K562 (cell line): ENCODE measurements around the gene GCN1. TPM values are rescaled to one million over a fixed set of nuclear protein-coding genes. Genes with fewer than 3 reads are reported as not detected.

ENCODE experiments used
- CEBPG ChIP-seq, 3 experiments: fragments of 200-800 bp in 1 of 3; sonication (Bioruptor generic) in 1 of 3; sonication (generic) in 1 of 3; formaldehyde crosslinking in 1 of 3; IDR thresholded peaks in 2 of 3; conservative IDR thresholded peaks in 1 of 3; 2 replicates each; pipeline versions ENCODE4 v1.6.1 to v1.8.0; 2016 to 2022; ENCODE audit warnings: missing compliant biosample characterization in 2 of 3, missing genetic modification characterization in 2 of 3, mild to moderate bottlenecking in 1 of 3, missing genetic modification reagents in 1 of 3
- EHMT2 ChIP-seq: fragments of 450-650 bp; IDR thresholded peaks from 2 replicates; pipeline ENCODE4 v1.6.1; 2018; ENCODE audit warnings: antibody characterized with exemption
- ELK3 ChIP-seq: fragments of 450-650 bp; formaldehyde crosslinking; IDR thresholded peaks from 2 replicates; pipeline ENCODE4 v1.4.0; 2020; ENCODE audit warnings: mild to moderate bottlenecking
- ESRRA ChIP-seq: fragments of 450-650 bp; IDR thresholded peaks from 2 replicates; pipeline ENCODE4 v1.6.1; 2014; ENCODE audit warnings: low read depth, mild to moderate bottlenecking, moderate library complexity, borderline replicate concordance
- NRF1 ChIP-seq, 2 experiments: fragments of 450-650 bp; IDR thresholded peaks in 1 of 2; conservative IDR thresholded peaks in 1 of 2; 2 replicates each; pipeline ENCODE4 v1.6.1; 2014; ENCODE audit warnings: mild to moderate bottlenecking in 2 of 2
- PREB ChIP-seq: sonication (generic); formaldehyde crosslinking; IDR thresholded peaks from 2 replicates; pipeline ENCODE4 v1.8.1; 2023; ENCODE audit warnings: mild to moderate bottlenecking, missing genetic modification reagents
- SP1 ChIP-seq: sonication (generic); formaldehyde crosslinking; IDR thresholded peaks from 2 replicates; pipeline ENCODE4 v1.8.1; 2022; ENCODE audit warnings: mild to moderate bottlenecking, missing genetic modification reagents
- THRB ChIP-seq: fragments of 450-650 bp; formaldehyde crosslinking; conservative IDR thresholded peaks from 2 replicates; pipeline ENCODE4 v1.4.0; 2022; ENCODE audit warnings: mild to moderate bottlenecking, missing genetic modification characterization
- ZBTB49 ChIP-seq: sonication (generic); formaldehyde crosslinking; IDR thresholded peaks from 2 replicates; pipeline ENCODE4 v1.8.0; 2022; ENCODE audit warnings: missing genetic modification reagents, mild to moderate bottlenecking, borderline replicate concordance
- ZBTB8A ChIP-seq: fragments of 450-650 bp; IDR thresholded peaks from 2 replicates; pipeline ENCODE4 v1.6.1; 2018; ENCODE audit warnings: mild to moderate bottlenecking, moderate library complexity; ENCODE audit not compliant: partially characterized antibody
- ZNF280A ChIP-seq: fragments of 450-650 bp; IDR thresholded peaks from 2 replicates; pipeline ENCODE4 v1.6.1; 2018; ENCODE audit warnings: mild to moderate bottlenecking, low read depth; ENCODE audit not compliant: partially characterized antibody
- ZZZ3 ChIP-seq: fragments of 450-650 bp; IDR thresholded peaks from 2 replicates; pipeline ENCODE4 v1.6.1; 2016; ENCODE audit warnings: antibody characterized with exemption, mild to moderate bottlenecking, moderate library complexity
- polyA plus RNA-seq, 8 experiments: library from polyadenylated mRNA; depleted of rRNA in 4 of 8; stranded (reverse) in 5 of 8; unstranded in 3 of 8; fragments of >200 nt; fragmentation: Nextera tagmentation in 2 of 8; fragmentation: Illumina TruSeq in 1 of 8; extraction: Ambion mirVana in 2 of 8; extraction: Trizol in 1 of 8; gene quantifications; 2 replicates each; pipeline versions ENCODE4 v1.2.1 to v1.2.3, GENCODE V29; 2011 to 2014; ENCODE audit warnings: inconsistent platforms in 1 of 8, missing spikeins in 1 of 8
- total RNA-seq, 7 experiments: library from RNA; depleted of rRNA in 6 of 7; stranded (reverse); fragments of >200 nt in 6 of 7; fragmentation: Illumina TruSeq in 2 of 7; extraction: Trizol in 2 of 7; gene quantifications; 2 replicates each; pipeline versions ENCODE4 v1.2.1 to v1.2.3, GENCODE V29; 2011 to 2021; ENCODE audit warnings: low replicate concordance in 1 of 7
- TF ChIP-seq, protein P1 (sequence below): conservative IDR thresholded peaks from 2 replicates; pipeline ENCODE4 v1.6.1; 2011; ENCODE audit warnings: low read depth, mild to moderate bottlenecking, low read length; ENCODE audit not compliant: control insufficient read depth

GCN1 gene
- total and polyA plus RNA-seq, 9 of the 15 experiments (the other 6 are each of a cell fraction or from before 2014, with no cell fraction given), result 11.9 to 190 (median 51.7) TPM

DNA sequence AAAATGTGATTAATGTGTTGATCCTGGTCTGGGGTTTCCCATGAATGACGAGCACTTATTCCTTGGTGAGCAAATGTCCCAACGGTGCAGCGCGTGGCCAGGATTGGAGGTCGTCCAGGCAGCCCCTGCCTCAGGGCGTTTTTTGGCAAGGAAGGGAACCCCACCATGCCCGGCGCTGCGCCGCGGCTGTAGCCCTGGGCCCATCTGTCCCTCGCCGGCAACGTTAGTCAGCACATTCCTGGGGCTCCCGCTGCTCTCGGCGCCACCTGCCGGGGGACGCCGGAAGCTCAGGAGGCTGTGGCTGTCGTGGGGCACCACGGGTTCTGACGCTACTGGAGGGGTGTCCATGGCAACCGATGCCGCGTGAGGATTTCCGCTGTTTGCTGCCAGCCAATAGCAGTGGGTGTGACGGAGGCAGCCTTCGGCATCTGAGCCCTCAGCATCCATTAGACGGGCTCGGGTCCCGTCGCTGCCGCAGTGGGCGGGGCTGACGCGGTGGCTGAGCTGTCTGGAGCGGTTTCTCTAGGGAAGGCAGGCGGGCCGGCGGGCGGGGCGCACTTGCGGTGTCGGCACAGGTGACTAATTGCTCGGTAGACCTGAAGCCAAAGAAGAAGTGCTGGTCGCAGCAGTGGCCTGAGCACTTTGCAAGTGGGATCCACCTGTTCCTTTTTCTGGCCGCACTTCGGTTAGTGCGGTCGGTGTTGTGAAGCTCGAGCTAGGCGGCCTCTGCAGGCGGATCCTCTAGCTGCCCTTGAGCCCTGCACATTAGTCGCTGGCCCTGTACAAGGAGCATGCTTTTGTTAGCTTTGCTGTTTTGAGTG lies 107.5 kb downstream of the GCN1 start (continued):
- TF ChIP-seq ZNF280A (no peak), THRB (CRISPR knock-in tag) (no peak), ESRRA (peak; percentile 62; the same call in 1 of the 2 replicates), SP1 (CRISPR knock-in tag) (peak; percentile 87), EHMT2 (no peak), ZBTB49 (CRISPR knock-in tag) (no peak), ZBTB8A (no peak), PREB (CRISPR knock-in tag) (peak; percentile 79; the same call in 1 of the 2 replicates), ELK3 (CRISPR knock-in tag) (no peak), ZZZ3 (no peak), CEBPG (CRISPR knock-in tag; IDR thresholded peaks at IDR 0.05) (no peak), CEBPG (tag; conservative IDR thresholded peaks at IDR 0.05 in 1 of 2, IDR thresholded peaks at IDR 0.05 in 1 of 2) (no peak), NRF1 (conservative IDR thresholded peaks at IDR 0.05 in 1 of 2, IDR thresholded peaks at IDR 0.05 in 1 of 2) (peak; percentile 61 to 69)
- TF ChIP-seq, protein P1, sequence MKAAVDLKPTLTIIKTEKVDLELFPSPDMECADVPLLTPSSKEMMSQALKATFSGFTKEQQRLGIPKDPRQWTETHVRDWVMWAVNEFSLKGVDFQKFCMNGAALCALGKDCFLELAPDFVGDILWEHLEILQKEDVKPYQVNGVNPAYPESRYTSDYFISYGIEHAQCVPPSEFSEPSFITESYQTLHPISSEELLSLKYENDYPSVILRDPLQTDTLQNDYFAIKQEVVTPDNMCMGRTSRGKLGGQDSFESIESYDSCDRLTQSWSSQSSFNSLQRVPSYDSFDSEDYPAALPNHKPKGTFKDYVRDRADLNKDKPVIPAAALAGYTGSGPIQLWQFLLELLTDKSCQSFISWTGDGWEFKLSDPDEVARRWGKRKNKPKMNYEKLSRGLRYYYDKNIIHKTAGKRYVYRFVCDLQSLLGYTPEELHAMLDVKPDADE, result peak; percentile 69
